CD14-positive monocyte (primary cell): ENCODE data around the gene ZNF385B. TPM values are rescaled to one million over a fixed set of nuclear protein-coding genes. Genes with fewer than 3 reads are reported as not detected.

ENCODE experiments used
- DNase-seq, 3 donors: peaks; one replicate each; pipeline ENCODE4 v3.0.0-alpha.2; 2011 to 2022
- H2AFZ ChIP-seq: 2 replicates; pipeline ENCODE4 v1.6.0; 2012; ENCODE audit warnings: mild to moderate bottlenecking, low read depth, low read length, inconsistent platforms; ENCODE audit not compliant: insufficient read depth, poor library complexity, severe bottlenecking
- H3K27ac ChIP-seq, 2 donors: 1 replicate in 1 of 2; 2 replicates in 1 of 2; pipeline ENCODE4 v1.5.1; 2012 to 2013; ENCODE audit warnings: low read length in 2 of 2, control low read depth in 1 of 2, inconsistent platforms in 1 of 2, low read depth in 1 of 2, mild to moderate bottlenecking in 1 of 2
- H3K27me3 ChIP-seq, 2 donors: one replicate each; pipeline versions ENCODE4 v1.6.0 to v1.6.1; 2011 to 2013; ENCODE audit warnings: low read length in 2 of 2; ENCODE audit not compliant: control insufficient read depth in 2 of 2, insufficient read depth in 2 of 2
- H3K36me3 ChIP-seq, 2 donors: replicated peaks in 1 of 2; 1 replicate in 1 of 2; 2 replicates in 1 of 2; pipeline versions ENCODE4 v1.5.1 to v1.6.1; 2012 to 2013; ENCODE audit warnings: low read length in 2 of 2, control low read depth in 1 of 2, inconsistent platforms in 1 of 2, mild to moderate bottlenecking in 1 of 2; ENCODE audit not compliant: insufficient read depth in 2 of 2, control insufficient read depth in 1 of 2
- H3K4me1 ChIP-seq, 2 donors: 1 replicate in 1 of 2; 2 replicates in 1 of 2; pipeline versions ENCODE4 v1.5.1 to v1.6.1; 2012 to 2013; ENCODE audit warnings: low read length in 2 of 2, control low read depth in 1 of 2, inconsistent platforms in 1 of 2, mild to moderate bottlenecking in 1 of 2, moderate library complexity in 1 of 2; ENCODE audit not compliant: insufficient read depth in 2 of 2, control insufficient read depth in 1 of 2
- H3K4me2 ChIP-seq: replicated peaks from 2 replicates; pipeline ENCODE3; 2012; ENCODE audit warnings: low read length, moderate library complexity, mild to moderate bottlenecking; ENCODE audit not compliant: poor library complexity, severe bottlenecking; ENCODE audit errors: extremely low read depth
- H3K4me3 ChIP-seq, 3 experiments: fragments of 200-600 bp in 1 of 3; sonication (generic) in 1 of 3; replicated peaks in 1 of 3; 1 replicate in 2 of 3; 2 replicates in 1 of 3; pipeline ENCODE4 v1.5.1; 2011 to 2013; ENCODE audit warnings: low read length in 3 of 3, mild to moderate bottlenecking in 3 of 3, control low read depth in 2 of 3, low read depth in 2 of 3, inconsistent platforms in 1 of 3, moderate library complexity in 1 of 3
- H3K79me2 ChIP-seq: 2 replicates; pipeline ENCODE4 v1.6.0; 2012; ENCODE audit warnings: mild to moderate bottlenecking, control low read depth, inconsistent platforms, low read length, moderate library complexity; ENCODE audit not compliant: insufficient read depth
- H3K9ac ChIP-seq: 2 replicates; pipeline ENCODE4 v1.6.0; 2017; ENCODE audit warnings: low read length, mild to moderate bottlenecking; ENCODE audit not compliant: insufficient read depth, poor library complexity, severe bottlenecking
- H3K9me3 ChIP-seq, 2 donors: replicated peaks in 1 of 2; 1 replicate in 1 of 2; 2 replicates in 1 of 2; pipeline versions ENCODE4 v1.5.1 to v1.6.1; 2012 to 2013; ENCODE audit warnings: low read length in 2 of 2, control low read depth in 1 of 2; ENCODE audit not compliant: control insufficient read depth in 1 of 2, insufficient read depth in 1 of 2
- H4K20me1 ChIP-seq: 2 replicates; pipeline ENCODE4 v1.6.0; 2012; ENCODE audit warnings: mild to moderate bottlenecking, low read length, control low read depth, moderate library complexity; ENCODE audit not compliant: insufficient read depth
- H3K27ac Mint-ChIP-seq, 7 donors: one replicate each; pipeline ENCODE4 v1.8.0; 2020; ENCODE audit warnings: mild to moderate bottlenecking in 7 of 7, mixed read lengths in 7 of 7, moderate library complexity in 6 of 7, inconsistent platforms in 2 of 7
- H3K27me3 Mint-ChIP-seq, 3 donors: one replicate each; pipeline ENCODE4 v1.8.0; 2021 to 2022; ENCODE audit warnings: low read depth in 3 of 3, mild to moderate bottlenecking in 3 of 3, mixed read lengths in 3 of 3, moderate library complexity in 3 of 3, inconsistent platforms in 1 of 3
- H3K36me3 Mint-ChIP-seq, 2 donors: one replicate each; pipeline ENCODE4 v1.8.0; 2020; ENCODE audit warnings: mixed read lengths in 2 of 2, inconsistent platforms in 1 of 2, mild to moderate bottlenecking in 1 of 2
- H3K4me1 Mint-ChIP-seq: one replicate; pipeline ENCODE4 v1.8.0; 2020; ENCODE audit warnings: mild to moderate bottlenecking, mixed read lengths
- H3K4me3 Mint-ChIP-seq, 2 donors: one replicate each; pipeline ENCODE4 v1.8.0; 2020; ENCODE audit warnings: mild to moderate bottlenecking in 2 of 2, mixed read lengths in 2 of 2, moderate library complexity in 1 of 2
- H3K9me3 Mint-ChIP-seq, 7 donors: one replicate each; pipeline ENCODE4 v1.8.0; 2020 to 2022; ENCODE audit warnings: mixed read lengths in 7 of 7, mild to moderate bottlenecking in 6 of 7, moderate library complexity in 6 of 7, inconsistent platforms in 2 of 7
- CTCF ChIP-seq: fragments of 200-600 bp; IDR thresholded peaks from one replicate; pipeline ENCODE4 v1.8.0; 2022; ENCODE audit warnings: antibody characterized with exemption, mild to moderate bottlenecking
- WGBS: methylation state at CpG from one replicate; pipeline ENCODE4 v1.1.5; 2013; ENCODE audit warnings: missing lambda C conversion rate; ENCODE audit not compliant: insufficient coverage; 5-methylcytosine and 5-hydroxymethylcytosine counted together
- intact Hi-C, 2 donors: fragments of 100-400 bp; cut with micrococcal nuclease; formaldehyde crosslinking; loops; one replicate each; pipeline versions ENCODE4 v1.15.0 to v1.15.1; 2023
- polyA plus RNA-seq, 3 donors: library from polyadenylated mRNA; depleted of rRNA in 1 of 3; unstranded in 2 of 3; stranded (reverse) in 1 of 3; fragments of 300-500 nt in 2 of 3; fragments of >200 nt in 1 of 3; fragmentation: Illumina TruSeq in 2 of 3; gene quantifications; 1 replicate in 2 of 3; 2 replicates in 1 of 3; pipeline ENCODE4 v1.2.3, GENCODE V29; 2012 to 2021

ZNF385B gene
- polyA plus RNA-seq, 3 donors: not detected

GRCh38 chr2:179758636-179759035 is 102.8 kb downstream of the ZNF385B start:
- Histone ChIP-seq H3K9me3 (no peaks in the 10 kb centered on the region), H3K4me1 (no peaks in the 10 kb centered on the region), H3K79me2 (no peaks in the 10 kb centered on the region), H3K4me3 (no peak overlapping the region), H3K4me2 (no peak overlapping the region), H3K9ac (no peak overlapping the region), H3K27me3 (no peaks in the 10 kb centered on the region), H4K20me1 (no peaks in the 10 kb centered on the region), H2AFZ (no peak overlapping the region), H3K27ac (no peak overlapping the region), H3K36me3 (no peaks in the 10 kb centered on the region)
- H3K36me3 Mint-ChIP-seq: no peaks in the 10 kb centered on the region
- H3K4me1 Mint-ChIP-seq: no peaks in the 10 kb centered on the region
- intact Hi-C loops: no loop called here
- H3K4me3 Mint-ChIP-seq: no peak overlapping the region
- H3K27me3 Mint-ChIP-seq: no peaks in the 10 kb centered on the region
- 89% methylated on average over 3 of the region's 3 CpGs for WGBS
- peaks cover 1 to 10% (median 2%) of the 10 kb centered on the region in 7 donors for H3K9me3 Mint-ChIP-seq
- no peak for TF ChIP-seq CTCF
- DNase-seq: no peak
- no peak overlapping the region for H3K27ac Mint-ChIP-seq

- H3K36me3 ChIP-seq: no peaks in the 10 kb centered on the region
- H3K4me1 ChIP-seq: no peaks in the 10 kb centered on the region
- DNase-seq: no peak
- no peaks in the 10 kb centered on the region for H3K36me3 Mint-ChIP-seq
- H3K4me1 Mint-ChIP-seq: no peaks in the 10 kb centered on the region
- H3K4me3 Mint-ChIP-seq: no peak overlapping the region
- no peaks in the 10 kb centered on the region for H3K9me3 ChIP-seq
- H3K9me3 Mint-ChIP-seq: peaks cover 0 to under 1% (median 0%) of the 10 kb centered on the region in 7 donors
- no peaks in the 10 kb centered on the region for H3K79me2 ChIP-seq
- H3K27ac ChIP-seq: no peak overlapping the region
- no peak overlapping the region for H3K27ac Mint-ChIP-seq
- no peaks in the 10 kb centered on the region for H3K27me3 ChIP-seq
- no peaks in the 10 kb centered on the region for H3K27me3 Mint-ChIP-seq
- TF ChIP-seq CTCF: peak; percentile 47
- H2AFZ ChIP-seq: no peak overlapping the region
- intact Hi-C loops: no loop called here
- H4K20me1 ChIP-seq: no peaks in the 10 kb centered on the region
- H3K9ac ChIP-seq: no peak overlapping the region
- H3K4me3 ChIP-seq: no peak overlapping the region
- H3K4me2 ChIP-seq: no peak overlapping the region
- no CpG with 5 or more reads among the region's 4 CpGs for WGBS
Measured at GRCh38 chr2:179751163-179751809, 110.1 kb downstream of the ZNF385B start.
